ENCODE measurements around the gene CTNNA3. TPM values are rescaled to one million over a fixed set of nuclear protein-coding genes. Genes with fewer than 3 reads are reported as not detected.

Gene CTNNA3
- total and polyA plus RNA-seq, 4 donors: 0.16 to 2.4 (median 1.4) TPM

DNA sequence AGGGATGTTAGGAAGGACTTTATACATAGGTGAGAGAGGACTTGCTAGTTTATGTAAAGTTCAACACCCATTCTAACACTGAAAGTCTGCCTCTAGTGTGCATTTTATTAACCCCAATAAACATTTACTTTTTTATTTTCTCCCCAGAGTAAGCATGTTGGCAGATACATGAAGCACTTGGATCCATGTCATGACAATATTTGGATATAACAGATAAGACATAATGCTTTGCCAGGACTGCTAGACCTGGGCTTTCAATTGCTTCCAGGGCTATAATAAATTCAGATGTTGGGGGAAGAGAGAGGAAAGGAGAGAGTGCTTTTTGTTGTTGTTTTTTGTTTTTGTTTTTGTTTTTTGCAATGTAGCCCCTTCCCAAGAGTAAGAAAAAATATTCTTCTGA lies 1039.5 kb downstream of the CTNNA3 start:
- no peaks in the 10 kb centered on the region for H3K9me3 ChIP-seq (ENCODE audit: control insufficient read depth in 4 of 4, low read length in 3 of 4)
- TF ChIP-seq TAF1 (conservative IDR thresholded peaks at IDR 0.05) (no peak), SP1 (IDR thresholded peaks at IDR 0.05) (no peak), EGR1 (IDR thresholded peaks at IDR 0.05; ENCODE audit: low read depth in 2 of 2) (no peak), RAD21 (IDR thresholded peaks at IDR 0.05) (no peak), FOXA1 (IDR thresholded peaks at IDR 0.05) (no peak), HNF4A (conservative IDR thresholded peaks at IDR 0.05) (no peak)
- TF ChIP-seq, protein P1, sequence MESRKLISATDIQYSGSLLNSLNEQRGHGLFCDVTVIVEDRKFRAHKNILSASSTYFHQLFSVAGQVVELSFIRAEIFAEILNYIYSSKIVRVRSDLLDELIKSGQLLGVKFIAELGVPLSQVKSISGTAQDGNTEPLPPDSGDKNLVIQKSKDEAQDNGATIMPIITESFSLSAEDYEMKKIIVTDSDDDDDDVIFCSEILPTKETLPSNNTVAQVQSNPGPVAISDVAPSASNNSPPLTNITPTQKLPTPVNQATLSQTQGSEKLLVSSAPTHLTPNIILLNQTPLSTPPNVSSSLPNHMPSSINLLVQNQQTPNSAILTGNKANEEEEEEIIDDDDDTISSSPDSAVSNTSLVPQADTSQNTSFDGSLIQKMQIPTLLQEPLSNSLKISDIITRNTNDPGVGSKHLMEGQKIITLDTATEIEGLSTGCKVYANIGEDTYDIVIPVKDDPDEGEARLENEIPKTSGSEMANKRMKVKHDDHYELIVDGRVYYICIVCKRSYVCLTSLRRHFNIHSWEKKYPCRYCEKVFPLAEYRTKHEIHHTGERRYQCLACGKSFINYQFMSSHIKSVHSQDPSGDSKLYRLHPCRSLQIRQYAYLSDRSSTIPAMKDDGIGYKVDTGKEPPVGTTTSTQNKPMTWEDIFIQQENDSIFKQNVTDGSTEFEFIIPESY (IDR thresholded peaks at IDR 0.05): no peak
- TF ChIP-seq, protein P2, sequence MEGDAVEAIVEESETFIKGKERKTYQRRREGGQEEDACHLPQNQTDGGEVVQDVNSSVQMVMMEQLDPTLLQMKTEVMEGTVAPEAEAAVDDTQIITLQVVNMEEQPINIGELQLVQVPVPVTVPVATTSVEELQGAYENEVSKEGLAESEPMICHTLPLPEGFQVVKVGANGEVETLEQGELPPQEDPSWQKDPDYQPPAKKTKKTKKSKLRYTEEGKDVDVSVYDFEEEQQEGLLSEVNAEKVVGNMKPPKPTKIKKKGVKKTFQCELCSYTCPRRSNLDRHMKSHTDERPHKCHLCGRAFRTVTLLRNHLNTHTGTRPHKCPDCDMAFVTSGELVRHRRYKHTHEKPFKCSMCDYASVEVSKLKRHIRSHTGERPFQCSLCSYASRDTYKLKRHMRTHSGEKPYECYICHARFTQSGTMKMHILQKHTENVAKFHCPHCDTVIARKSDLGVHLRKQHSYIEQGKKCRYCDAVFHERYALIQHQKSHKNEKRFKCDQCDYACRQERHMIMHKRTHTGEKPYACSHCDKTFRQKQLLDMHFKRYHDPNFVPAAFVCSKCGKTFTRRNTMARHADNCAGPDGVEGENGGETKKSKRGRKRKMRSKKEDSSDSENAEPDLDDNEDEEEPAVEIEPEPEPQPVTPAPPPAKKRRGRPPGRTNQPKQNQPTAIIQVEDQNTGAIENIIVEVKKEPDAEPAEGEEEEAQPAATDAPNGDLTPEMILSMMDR (IDR thresholded peaks at IDR 0.05; ENCODE audit: low read depth, low read length, missing input control): no peak
- TF ChIP-seq, protein P3, sequence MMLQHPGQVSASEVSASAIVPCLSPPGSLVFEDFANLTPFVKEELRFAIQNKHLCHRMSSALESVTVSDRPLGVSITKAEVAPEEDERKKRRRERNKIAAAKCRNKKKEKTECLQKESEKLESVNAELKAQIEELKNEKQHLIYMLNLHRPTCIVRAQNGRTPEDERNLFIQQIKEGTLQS (IDR thresholded peaks at IDR 0.05): no peak
- DNase-seq (ENCODE audit: low spot score): no peak

DNA sequence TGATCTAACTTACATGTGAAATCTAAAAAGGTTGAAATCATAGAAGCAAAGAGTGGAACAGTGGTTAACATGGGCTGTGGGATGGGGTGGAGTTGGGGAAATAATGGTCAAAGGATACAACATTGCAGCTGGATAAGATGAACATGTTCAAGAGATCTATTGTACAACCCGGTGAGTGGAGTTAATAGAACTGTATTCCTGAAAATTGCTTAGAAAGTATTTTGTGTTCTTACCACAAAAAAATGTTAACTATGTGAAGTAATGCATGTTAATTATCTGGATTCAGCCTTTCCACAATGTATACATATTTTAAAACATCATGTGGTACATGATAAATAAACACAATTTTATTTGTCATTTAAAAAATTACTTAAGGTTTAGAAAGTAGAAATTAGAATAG lies 1041.1 kb downstream of the CTNNA3 start:
- Histone ChIP-seq H3K27me3 (ENCODE audit: control insufficient read depth in 4 of 4, insufficient read depth in 4 of 4, low read length in 3 of 4) (no peaks in the 10 kb centered on the region), H3K9me3 (ENCODE audit: control insufficient read depth in 4 of 4, low read length in 3 of 4) (no peaks in the 10 kb centered on the region), H3K36me3 (ENCODE audit: control insufficient read depth in 4 of 4, insufficient read depth in 3 of 4, low read depth in 1 of 4, low read length in 3 of 4) (no peaks in the 10 kb centered on the region), H3K4me1 (ENCODE audit: control insufficient read depth in 4 of 4, insufficient read depth in 4 of 4, low read length in 3 of 4) (peaks cover 0 to 9% (median 1%) of the 10 kb centered on the region in 4 donors), H3K4me3 (ENCODE audit: low read depth in 1 of 3, low read length in 3 of 3) (no peak overlapping the region), H3K9ac (ENCODE audit: low read depth in 1 of 2, low read length in 2 of 2) (no peak overlapping the region), H3K27ac (ENCODE audit: low read depth in 1 of 2, low read length in 2 of 2) (no peak overlapping the region)
- 12% methylated on average over 1 of the region's 1 CpG for WGBS
- DNase-seq (ENCODE audit: low spot score): no peak
- TF ChIP-seq HNF4G (IDR thresholded peaks at IDR 0.05): no peak
- TF ChIP-seq RXRA (IDR thresholded peaks at IDR 0.05): no peak
- TF ChIP-seq YY1 (IDR thresholded peaks at IDR 0.05): no peak
- no peak for TF ChIP-seq TAF1 (conservative IDR thresholded peaks at IDR 0.05)
- TF ChIP-seq EGR1 (IDR thresholded peaks at IDR 0.05; ENCODE audit: low read depth in 2 of 2): no peak
- TF ChIP-seq, protein P1 (IDR thresholded peaks at IDR 0.05): no peak
- TF ChIP-seq, protein P3 (IDR thresholded peaks at IDR 0.05): no peak
- TF ChIP-seq, protein P4, sequence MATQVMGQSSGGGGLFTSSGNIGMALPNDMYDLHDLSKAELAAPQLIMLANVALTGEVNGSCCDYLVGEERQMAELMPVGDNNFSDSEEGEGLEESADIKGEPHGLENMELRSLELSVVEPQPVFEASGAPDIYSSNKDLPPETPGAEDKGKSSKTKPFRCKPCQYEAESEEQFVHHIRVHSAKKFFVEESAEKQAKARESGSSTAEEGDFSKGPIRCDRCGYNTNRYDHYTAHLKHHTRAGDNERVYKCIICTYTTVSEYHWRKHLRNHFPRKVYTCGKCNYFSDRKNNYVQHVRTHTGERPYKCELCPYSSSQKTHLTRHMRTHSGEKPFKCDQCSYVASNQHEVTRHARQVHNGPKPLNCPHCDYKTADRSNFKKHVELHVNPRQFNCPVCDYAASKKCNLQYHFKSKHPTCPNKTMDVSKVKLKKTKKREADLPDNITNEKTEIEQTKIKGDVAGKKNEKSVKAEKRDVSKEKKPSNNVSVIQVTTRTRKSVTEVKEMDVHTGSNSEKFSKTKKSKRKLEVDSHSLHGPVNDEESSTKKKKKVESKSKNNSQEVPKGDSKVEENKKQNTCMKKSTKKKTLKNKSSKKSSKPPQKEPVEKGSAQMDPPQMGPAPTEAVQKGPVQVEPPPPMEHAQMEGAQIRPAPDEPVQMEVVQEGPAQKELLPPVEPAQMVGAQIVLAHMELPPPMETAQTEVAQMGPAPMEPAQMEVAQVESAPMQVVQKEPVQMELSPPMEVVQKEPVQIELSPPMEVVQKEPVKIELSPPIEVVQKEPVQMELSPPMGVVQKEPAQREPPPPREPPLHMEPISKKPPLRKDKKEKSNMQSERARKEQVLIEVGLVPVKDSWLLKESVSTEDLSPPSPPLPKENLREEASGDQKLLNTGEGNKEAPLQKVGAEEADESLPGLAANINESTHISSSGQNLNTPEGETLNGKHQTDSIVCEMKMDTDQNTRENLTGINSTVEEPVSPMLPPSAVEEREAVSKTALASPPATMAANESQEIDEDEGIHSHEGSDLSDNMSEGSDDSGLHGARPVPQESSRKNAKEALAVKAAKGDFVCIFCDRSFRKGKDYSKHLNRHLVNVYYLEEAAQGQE (IDR thresholded peaks at IDR 0.05): no peak
- TF ChIP-seq, protein P5, sequence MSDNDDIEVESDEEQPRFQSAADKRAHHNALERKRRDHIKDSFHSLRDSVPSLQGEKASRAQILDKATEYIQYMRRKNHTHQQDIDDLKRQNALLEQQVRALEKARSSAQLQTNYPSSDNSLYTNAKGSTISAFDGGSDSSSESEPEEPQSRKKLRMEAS (IDR thresholded peaks at IDR 0.05): no peak
- no peak for TF ChIP-seq RAD21 (IDR thresholded peaks at IDR 0.05)
- no peak for TF ChIP-seq SP1 (IDR thresholded peaks at IDR 0.05)

More for the DNA sequence above, 1039.5 kb downstream of the CTNNA3 start:
- H3K9ac ChIP-seq (ENCODE audit: low read depth in 1 of 2, low read length in 2 of 2): no peak overlapping the region
- no peaks in the 10 kb centered on the region for H3K36me3 ChIP-seq (ENCODE audit: control insufficient read depth in 4 of 4, insufficient read depth in 3 of 4, low read depth in 1 of 4, low read length in 3 of 4)
- no peak overlapping the region for H3K27ac ChIP-seq (ENCODE audit: low read depth in 1 of 2, low read length in 2 of 2)
- H3K4me1 ChIP-seq (ENCODE audit: control insufficient read depth in 4 of 4, insufficient read depth in 4 of 4, low read length in 3 of 4): peaks cover 0 to 9% (median 1%) of the 10 kb centered on the region in 4 donors
- H3K27me3 ChIP-seq (ENCODE audit: control insufficient read depth in 4 of 4, insufficient read depth in 4 of 4, low read length in 3 of 4): no peaks in the 10 kb centered on the region
- H3K4me3 ChIP-seq (ENCODE audit: low read depth in 1 of 3, low read length in 3 of 3): no peak overlapping the region
